OCI-LY7 (cell line): ENCODE measurements around the gene REEP3. TPM values are rescaled to one million over a fixed set of nuclear protein-coding genes. Genes with fewer than 3 reads are reported as not detected.

Source experiments
- BruUV-seq: library from RNA; stranded (reverse); fragments of 400-500 nt; replicated peaks from 2 replicates; lab custom pipeline; 2021; lab: Mats Ljungman, UMichigan
- CTCF ChIA-PET: fragments of 300-600 bp; sonication (Branson Sonifier 250); formaldehyde crosslinking; loops from one replicate; lab custom pipeline; 2022; ENCODE audit warnings: antibody characterized with exemption; ENCODE audit not compliant: unreplicated experiment; lab: Charles Lee
- POLR2A ChIA-PET: fragments of 300-600 bp; sonication (Branson Sonifier 250); formaldehyde crosslinking; loops from one replicate; lab custom pipeline; 2022; ENCODE audit warnings: antibody characterized with exemption; lab: Charles Lee
- DNase-seq: peaks from one replicate; pipeline ENCODE4 v3.0.0-alpha.2; 2015; ENCODE audit warnings: low spot score
- H2AFZ ChIP-seq: fragments of 200-600 bp; sonication (generic), shearing (Covaris generic); 2 replicates; pipeline ENCODE4 v1.6.1; 2014; ENCODE audit warnings: mild to moderate bottlenecking, antibody characterized with exemption, low read length, moderate library complexity
- H3K27ac ChIP-seq: fragments of 200-600 bp; sonication (generic); 2 replicates; pipeline ENCODE4 v1.5.1; 2014; ENCODE audit warnings: mixed run types, low read depth, mild to moderate bottlenecking, moderate library complexity, low read length, inconsistent platforms; ENCODE audit not compliant: poor library complexity, severe bottlenecking
- H3K36me3 ChIP-seq: fragments of 200-600 bp; sonication (generic); 2 replicates; pipeline ENCODE4 v1.6.1; 2014; ENCODE audit warnings: mild to moderate bottlenecking, antibody characterized with exemption, low read length, moderate library complexity, mixed read lengths; ENCODE audit not compliant: insufficient read depth
- H3K4me1 ChIP-seq: fragments of 200-600 bp; sonication (generic); 2 replicates; pipeline ENCODE4 v1.5.1; 2014; ENCODE audit warnings: mild to moderate bottlenecking, low read length; ENCODE audit not compliant: insufficient read depth, poor library complexity, severe bottlenecking
- H3K4me2 ChIP-seq: fragments of 200-600 bp; sonication (generic); 2 replicates; pipeline ENCODE4 v1.6.1; 2014; ENCODE audit warnings: mild to moderate bottlenecking, low read length
- H3K4me3 ChIP-seq: fragments of 200-600 bp; sonication (generic); 2 replicates; pipeline ENCODE4 v1.5.1; 2014; ENCODE audit warnings: mild to moderate bottlenecking, low read depth, low read length; ENCODE audit not compliant: poor library complexity, severe bottlenecking
- H3K79me2 ChIP-seq: fragments of 200-600 bp; sonication (generic); 2 replicates; pipeline ENCODE4 v1.6.1; 2016; ENCODE audit warnings: low read depth, mild to moderate bottlenecking, low read length, moderate library complexity, mixed read lengths; ENCODE audit not compliant: insufficient read depth
- H3K9me2 ChIP-seq: fragments of 200-600 bp; sonication (generic); 2 replicates; pipeline ENCODE4 v1.6.1; 2016; ENCODE audit warnings: mild to moderate bottlenecking, low read length, mixed read lengths; ENCODE audit not compliant: insufficient read depth
- H3K9me3 ChIP-seq: fragments of 200-600 bp; sonication (generic); 2 replicates; pipeline ENCODE4 v1.6.1; 2014; ENCODE audit warnings: mild to moderate bottlenecking, mixed run types, low read length, mixed read lengths
- H4K20me1 ChIP-seq: fragments of 200-600 bp; sonication (generic); 2 replicates; pipeline ENCODE4 v1.6.1; 2014; ENCODE audit warnings: mild to moderate bottlenecking, antibody characterized with exemption, low read length, moderate library complexity, mixed read lengths; ENCODE audit not compliant: insufficient read depth
- EZH2phosphoT487 ChIP-seq: fragments of 200-600 bp; sonication (generic); IDR thresholded peaks from 2 replicates; pipeline ENCODE4 v1.6.1; 2018; ENCODE audit warnings: low read depth, borderline replicate concordance, mild to moderate bottlenecking, mixed run types, antibody characterized with exemption, low read length, moderate library complexity, mixed read lengths
- intact Hi-C: fragments of 100-400 bp; cut with micrococcal nuclease; formaldehyde crosslinking; loops from one replicate; pipeline ENCODE4 v1.10.0; 2022; ENCODE audit not compliant: unreplicated experiment
- total RNA-seq, 2 experiments: library from RNA; depleted of rRNA in 1 of 2; stranded (reverse); fragments of >200 nt in 1 of 2; shearing (Covaris generic) in 1 of 2; gene quantifications; 2 replicates each; pipeline ENCODE4 v1.2.3, GENCODE V29; 2014 to 2022
- TF ChIP-seq, protein P1 (sequence below): fragments of 200-600 bp; sonication (generic); conservative IDR thresholded peaks from 2 replicates; pipeline ENCODE4 v1.5.1; 2014; ENCODE audit warnings: mild to moderate bottlenecking, antibody characterized with exemption, low read length, moderate library complexity, mixed read lengths

Gene REEP3
- total RNA-seq, 2 experiments from 2014 or later, result 3.6 to 11.0 TPM

DNA sequence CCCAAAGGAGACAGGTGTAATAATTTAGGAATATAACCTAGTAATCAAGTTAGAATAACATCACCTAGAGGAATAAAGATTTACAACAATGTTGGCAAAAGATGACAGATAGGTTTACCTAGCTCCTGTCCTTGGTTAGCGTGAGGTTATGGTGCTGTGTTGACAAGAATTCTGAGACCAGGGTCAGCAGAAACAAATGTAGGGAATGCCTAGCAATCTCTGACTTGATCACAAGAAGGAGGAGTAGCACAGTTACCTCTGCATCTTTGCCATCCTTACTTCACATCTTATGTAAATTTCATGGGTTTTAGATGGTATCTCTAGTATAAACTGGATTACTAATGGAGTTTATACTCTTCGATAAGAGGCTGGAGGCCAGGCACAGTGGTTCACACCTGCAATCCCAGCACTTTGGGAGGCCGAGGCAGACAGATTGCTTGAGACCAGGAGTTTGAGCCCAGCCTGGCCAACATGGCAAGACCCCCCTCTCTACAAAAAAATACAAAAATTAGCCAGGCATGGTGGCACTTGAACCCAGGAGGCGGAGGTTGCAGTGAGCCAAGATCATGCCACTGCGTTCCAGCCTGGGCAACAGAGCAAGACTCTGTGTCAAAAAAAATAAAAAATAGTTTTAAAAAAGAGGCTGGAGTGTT is 37.1 kb downstream of the REEP3 start:
- no peaks in the 10 kb centered on the region for H3K79me2 ChIP-seq
- H4K20me1 ChIP-seq, result no peaks in the 10 kb centered on the region
- ChIA-PET POLR2A (interaction anchor here (0.6 to 1.2 kb wide), 4 partner anchors 14 to 28 kb away, joined by 3 to 4 read pairs (median 4); no protein-coding TSS in a partner anchor), CTCF (no interaction called here)
- intact Hi-C loops, result no loop called here
- H2AFZ ChIP-seq, result no peak overlapping the region
- no peaks in the 10 kb centered on the region for H3K9me2 ChIP-seq
- BruUV-seq, result no TSS peak
- H3K9me3 ChIP-seq, result no peaks in the 10 kb centered on the region
- no peak for TF ChIP-seq EZH2phosphoT487
- TF ChIP-seq, protein P1, sequence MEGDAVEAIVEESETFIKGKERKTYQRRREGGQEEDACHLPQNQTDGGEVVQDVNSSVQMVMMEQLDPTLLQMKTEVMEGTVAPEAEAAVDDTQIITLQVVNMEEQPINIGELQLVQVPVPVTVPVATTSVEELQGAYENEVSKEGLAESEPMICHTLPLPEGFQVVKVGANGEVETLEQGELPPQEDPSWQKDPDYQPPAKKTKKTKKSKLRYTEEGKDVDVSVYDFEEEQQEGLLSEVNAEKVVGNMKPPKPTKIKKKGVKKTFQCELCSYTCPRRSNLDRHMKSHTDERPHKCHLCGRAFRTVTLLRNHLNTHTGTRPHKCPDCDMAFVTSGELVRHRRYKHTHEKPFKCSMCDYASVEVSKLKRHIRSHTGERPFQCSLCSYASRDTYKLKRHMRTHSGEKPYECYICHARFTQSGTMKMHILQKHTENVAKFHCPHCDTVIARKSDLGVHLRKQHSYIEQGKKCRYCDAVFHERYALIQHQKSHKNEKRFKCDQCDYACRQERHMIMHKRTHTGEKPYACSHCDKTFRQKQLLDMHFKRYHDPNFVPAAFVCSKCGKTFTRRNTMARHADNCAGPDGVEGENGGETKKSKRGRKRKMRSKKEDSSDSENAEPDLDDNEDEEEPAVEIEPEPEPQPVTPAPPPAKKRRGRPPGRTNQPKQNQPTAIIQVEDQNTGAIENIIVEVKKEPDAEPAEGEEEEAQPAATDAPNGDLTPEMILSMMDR, result no peak
- no peak overlapping the region for H3K4me3 ChIP-seq
- H3K4me1 ChIP-seq, result no peaks in the 10 kb centered on the region
- no peak overlapping the region for H3K4me2 ChIP-seq
- no peaks in the 10 kb centered on the region for H3K36me3 ChIP-seq
- no peak for DNase-seq
- H3K27ac ChIP-seq, result no peak overlapping the region

DNA sequence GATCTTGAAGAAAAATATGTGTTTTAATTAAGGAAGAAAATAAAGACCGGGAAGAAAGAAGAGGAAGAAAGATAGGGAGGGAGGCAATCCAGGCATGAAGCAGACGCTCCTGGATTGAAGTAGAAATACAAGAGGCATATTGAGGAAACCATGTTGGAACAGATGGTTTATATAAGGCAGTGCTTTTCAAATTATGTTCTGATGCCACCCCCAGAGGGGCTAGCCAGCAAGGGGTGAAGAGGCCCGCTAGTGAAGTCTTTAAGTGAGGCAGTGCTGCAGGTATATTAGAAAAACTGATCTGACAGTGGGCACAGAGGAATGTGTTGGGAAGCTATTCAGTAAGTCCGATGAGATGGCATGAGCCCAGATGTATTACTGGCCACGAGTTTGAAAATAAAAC is 40.1 kb downstream of the REEP3 start:
- DNase-seq, result no peak
- H3K4me1 ChIP-seq, result no peaks in the 10 kb centered on the region
- H3K27ac ChIP-seq, result no peak overlapping the region
- H3K36me3 ChIP-seq, result no peaks in the 10 kb centered on the region
- no peaks in the 10 kb centered on the region for H3K9me3 ChIP-seq
- TF ChIP-seq, protein P1, result no peak
- TF ChIP-seq EZH2phosphoT487, result no peak
- no peak overlapping the region for H2AFZ ChIP-seq
- ChIA-PET CTCF (no interaction called here), POLR2A (no interaction called here)
- H4K20me1 ChIP-seq, result no peaks in the 10 kb centered on the region
- no peaks in the 10 kb centered on the region for H3K79me2 ChIP-seq
- intact Hi-C loops, result no loop called here
- H3K4me3 ChIP-seq, result no peak overlapping the region
- H3K9me2 ChIP-seq, result no peaks in the 10 kb centered on the region
- H3K4me2 ChIP-seq, result no peak overlapping the region
- no TSS peak for BruUV-seq

GRCh38 chr10:63562391-63562790 is 41.2 kb downstream of the REEP3 start:
- Histone ChIP-seq H3K36me3 (no peaks in the 10 kb centered on the region), H3K9me3 (no peaks in the 10 kb centered on the region), H3K79me2 (no peaks in the 10 kb centered on the region), H3K4me3 (no peak overlapping the region), H3K4me1 (no peaks in the 10 kb centered on the region), H2AFZ (no peak overlapping the region), H4K20me1 (no peaks in the 10 kb centered on the region), H3K27ac (no peak overlapping the region), H3K9me2 (no peaks in the 10 kb centered on the region), H3K4me2 (no peak overlapping the region)
- no TSS peak for BruUV-seq
- intact Hi-C loops, result no loop called here
- DNase-seq, result no peak
- no peak for TF ChIP-seq EZH2phosphoT487
- TF ChIP-seq, protein P1, result no peak
- CTCF ChIA-PET, result no interaction called here
- POLR2A ChIA-PET, result interaction anchor here (0.6 to 0.8 kb wide), 3 partner anchors 67 to 352 kb away, joined by 3 to 4 read pairs (median 3); no protein-coding TSS in a partner anchor
